Right kidney (tissue), 1 donor: ENCODE results near the gene PFN3.

ENCODE experiments used
- DNase-seq: peaks from one replicate; pipeline ENCODE4 v3.0.0-alpha.2; 2016

Gene PFN3

DNA sequence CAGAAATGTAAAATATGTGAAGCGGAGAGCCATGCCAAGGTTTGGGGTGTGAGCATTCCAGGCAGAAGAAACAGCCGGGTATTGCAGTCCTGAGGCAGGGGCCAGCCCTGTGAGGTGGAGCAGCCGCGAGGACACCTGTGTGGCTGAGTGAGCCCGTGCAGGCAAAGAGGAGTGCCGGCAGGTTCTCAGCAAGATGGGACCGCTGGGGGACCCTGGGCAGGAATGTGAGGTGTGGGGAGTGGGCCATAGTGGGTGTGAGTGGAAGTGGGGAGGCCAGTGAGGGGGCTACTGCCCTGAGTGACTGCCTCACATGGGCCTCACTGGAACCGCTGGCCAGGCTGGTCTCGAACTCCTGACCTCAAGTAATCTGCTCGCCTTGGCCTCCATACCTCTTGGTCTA lies 38.0 kb upstream of the PFN3 start:
- no peak for DNase-seq

DNA sequence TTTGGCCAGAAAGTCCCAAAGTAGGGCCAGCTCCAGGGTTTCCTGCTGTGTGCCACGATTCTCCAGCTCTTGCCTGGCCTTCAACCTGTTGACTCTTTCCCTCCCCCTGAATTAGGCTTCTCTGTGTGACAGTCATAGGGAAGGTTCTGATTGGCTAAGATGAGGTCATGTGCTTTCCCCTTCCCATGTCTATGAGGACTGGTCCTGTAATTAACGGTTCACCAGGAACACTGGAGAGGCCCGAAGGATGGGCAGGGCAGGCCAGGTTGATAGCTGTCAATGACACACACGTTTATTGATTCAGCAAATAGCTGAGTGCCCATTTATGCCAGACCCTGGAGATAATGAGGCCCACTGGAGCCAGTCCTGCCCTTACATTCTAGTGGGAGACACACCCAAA lies 37.2 kb upstream of the PFN3 start:
- no peak for DNase-seq

DNA sequence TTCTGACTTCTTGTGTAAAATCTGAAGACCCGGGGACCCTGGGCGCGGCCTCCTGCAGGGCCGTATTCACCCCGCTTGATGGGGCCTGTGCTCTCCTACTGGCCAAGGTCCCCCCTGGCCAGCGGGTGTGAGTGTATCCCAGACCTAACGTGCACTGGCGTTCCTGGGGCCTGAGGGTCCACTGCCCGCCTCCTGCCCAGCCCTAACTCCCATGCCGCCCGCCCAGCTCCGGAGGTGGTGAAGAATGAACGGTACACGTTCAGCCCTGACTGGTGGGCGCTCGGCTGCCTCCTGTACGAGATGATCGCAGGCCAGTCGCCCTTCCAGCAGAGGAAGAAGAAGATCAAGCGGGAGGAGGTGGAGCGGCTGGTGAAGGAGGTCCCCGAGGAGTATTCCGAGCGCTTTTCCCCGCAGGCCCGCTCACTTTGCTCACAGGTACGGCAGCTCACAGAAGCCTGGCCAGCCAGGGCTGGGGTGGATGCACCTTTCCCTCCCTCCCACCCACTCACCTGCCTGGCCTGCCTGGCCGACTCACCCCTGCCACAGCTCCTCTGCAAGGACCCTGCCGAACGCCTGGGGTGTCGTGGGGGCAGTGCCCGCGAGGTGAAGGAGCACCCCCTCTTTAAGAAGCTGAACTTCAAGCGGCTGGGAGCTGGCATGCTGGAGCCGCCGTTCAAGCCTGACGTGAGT lies 35.5 kb upstream of the PFN3 start:
- DNase-seq: no peak

DNA sequence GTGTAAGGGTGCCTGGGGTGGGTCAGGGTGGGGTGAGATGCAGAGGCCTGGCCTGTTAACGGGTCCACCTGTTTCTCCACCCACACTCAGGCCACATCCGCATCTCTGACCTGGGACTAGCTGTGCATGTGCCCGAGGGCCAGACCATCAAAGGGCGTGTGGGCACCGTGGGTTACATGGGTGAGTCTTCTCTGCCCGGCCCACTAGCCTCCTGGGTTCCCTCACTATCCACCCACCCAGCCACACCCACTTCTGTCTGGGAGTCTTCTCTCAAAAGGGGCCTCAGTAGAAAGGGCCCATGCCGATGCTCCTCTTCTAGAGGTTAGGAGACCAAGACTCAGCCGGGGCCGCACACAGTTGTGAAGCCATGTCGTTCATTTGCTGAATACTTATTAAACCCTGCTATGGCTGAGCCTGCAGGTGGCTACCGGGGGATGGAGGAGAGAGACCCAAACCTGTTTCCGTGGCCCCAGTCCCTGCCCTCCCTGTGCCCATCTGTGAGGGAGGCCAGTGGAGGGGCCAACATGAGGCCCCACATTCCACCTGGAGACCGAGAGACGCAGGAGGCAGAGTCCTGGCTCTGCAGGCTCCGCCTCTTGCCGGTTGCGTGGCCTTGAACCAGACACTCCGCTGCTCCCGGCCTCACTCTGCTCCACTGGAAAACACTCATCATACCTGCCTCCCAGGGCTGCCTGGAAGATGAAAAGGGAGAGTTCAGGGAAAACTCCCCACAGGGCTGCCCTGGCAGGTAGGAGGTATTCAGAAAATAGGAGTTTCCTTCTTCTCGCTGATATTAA lies 34.7 kb upstream of the PFN3 start:
- no peak for DNase-seq

DNA sequence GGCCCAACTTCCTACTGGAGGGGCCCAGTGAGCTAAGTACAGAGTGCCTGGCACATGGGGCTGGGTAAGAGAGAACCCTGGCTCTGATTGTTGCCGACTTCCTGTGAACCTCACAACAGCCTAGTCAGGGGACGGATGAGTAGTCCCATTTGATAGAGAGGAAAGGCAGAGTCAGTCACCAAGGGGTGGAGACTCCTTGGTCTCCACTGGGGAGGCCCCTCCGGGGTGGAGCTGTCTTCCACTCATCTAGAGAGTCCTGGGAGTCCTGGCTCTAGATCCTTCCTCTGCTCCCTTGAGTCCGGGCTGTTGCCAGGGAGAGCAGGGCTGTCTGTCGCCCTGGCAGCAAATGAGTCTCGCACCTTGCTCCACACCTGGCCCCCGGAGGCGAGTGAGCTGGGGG lies 34.0 kb upstream of the PFN3 start:
- DNase-seq: no peak

DNA sequence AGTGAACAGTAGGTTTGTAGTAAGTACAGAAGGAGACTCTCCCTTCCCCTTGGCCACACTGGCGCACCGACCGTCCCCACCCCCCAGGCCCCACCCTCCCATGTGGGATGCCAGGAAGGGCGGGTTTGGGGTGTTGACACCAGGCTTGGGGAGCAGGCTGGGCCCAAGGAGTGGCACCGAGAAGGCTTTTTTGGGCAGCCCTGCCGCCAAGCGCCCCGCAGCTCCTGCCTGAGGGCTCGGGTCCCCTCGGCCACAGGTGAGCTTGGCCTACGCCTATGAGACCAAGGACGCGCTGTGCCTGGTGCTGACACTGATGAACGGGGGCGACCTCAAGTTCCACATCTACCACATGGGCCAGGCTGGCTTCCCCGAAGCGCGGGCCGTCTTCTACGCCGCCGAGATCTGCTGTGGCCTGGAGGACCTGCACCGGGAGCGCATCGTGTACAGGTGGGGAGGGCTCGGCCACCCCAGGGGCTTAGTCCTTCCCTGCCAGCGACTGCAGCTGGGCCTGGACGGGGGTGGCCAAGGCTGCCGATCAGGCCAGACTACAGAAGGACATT lies 33.3 kb upstream of the PFN3 start:
- no peak for DNase-seq

DNA sequence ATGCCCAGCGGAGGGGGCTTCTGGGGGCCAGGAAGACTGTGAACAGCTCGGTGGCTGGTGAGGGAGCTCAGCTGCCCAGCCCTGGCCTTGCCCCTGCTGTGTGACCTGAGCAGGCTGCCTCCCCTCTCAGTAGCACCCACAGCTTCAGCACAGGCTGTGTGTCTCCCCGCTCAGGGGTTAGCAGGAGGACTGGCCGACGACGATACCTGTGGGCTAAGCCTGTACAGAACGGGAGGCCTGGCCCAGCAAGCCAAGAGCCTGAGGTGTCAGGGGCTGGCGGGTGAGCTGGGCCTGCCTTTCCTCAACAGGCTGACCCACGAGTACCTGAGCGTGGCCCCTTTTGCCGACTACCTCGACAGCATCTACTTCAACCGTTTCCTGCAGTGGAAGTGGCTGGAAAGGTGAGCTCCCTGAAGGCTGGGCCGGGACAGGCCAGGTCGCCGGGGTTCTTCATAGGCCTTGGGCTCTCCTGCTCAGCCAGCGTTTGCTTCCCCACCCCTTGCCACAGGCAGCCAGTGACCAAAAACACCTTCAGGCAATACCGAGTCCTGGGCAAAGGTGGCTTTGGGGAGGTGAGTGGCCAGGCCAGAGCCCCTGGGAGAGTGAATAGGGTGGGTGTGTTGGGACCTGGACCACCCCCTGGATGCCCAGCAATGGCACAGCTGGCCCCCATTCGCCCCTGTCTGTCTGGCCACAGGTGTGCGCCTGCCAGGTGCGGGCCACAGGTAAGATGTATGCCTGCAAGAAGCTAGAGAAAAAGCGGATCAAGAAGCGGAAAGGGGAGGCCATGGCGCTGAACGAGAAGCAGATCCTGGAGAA lies 32.6 kb upstream of the PFN3 start:
- DNase-seq: no peak

DNA sequence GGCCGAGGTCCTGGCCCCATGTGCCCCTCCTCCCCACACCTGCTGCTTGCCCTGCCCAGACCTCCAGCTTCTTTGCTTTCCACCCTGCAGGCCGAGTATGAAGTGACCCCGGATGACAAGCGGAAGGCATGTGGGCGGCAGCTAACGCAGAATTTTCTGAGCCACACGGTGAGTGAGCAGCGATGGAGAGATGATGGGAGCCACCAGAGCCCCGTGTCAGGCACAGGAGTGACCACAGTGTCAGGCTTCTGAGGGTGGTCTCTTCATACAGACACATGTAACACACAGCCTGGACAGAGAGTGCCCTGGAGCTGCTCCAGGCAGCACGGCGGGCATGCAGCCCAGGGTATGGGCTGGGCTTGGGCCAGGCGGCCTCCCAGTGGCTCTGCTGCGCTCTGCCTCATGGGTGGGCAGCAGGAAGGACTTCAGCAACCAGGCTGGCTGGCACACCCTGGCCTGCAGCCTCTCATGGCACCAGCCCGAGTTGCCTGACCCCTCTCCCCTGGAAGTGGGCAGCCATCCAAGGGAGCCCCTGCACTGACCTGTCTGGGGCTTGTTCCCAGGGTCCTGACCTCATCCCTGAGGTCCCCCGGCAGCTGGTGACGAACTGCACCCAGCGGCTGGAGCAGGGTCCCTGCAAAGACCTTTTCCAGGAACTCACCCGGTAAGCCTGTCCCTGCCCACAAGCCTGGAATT lies 31.8 kb upstream of the PFN3 start:
- DNase-seq: no peak

DNA sequence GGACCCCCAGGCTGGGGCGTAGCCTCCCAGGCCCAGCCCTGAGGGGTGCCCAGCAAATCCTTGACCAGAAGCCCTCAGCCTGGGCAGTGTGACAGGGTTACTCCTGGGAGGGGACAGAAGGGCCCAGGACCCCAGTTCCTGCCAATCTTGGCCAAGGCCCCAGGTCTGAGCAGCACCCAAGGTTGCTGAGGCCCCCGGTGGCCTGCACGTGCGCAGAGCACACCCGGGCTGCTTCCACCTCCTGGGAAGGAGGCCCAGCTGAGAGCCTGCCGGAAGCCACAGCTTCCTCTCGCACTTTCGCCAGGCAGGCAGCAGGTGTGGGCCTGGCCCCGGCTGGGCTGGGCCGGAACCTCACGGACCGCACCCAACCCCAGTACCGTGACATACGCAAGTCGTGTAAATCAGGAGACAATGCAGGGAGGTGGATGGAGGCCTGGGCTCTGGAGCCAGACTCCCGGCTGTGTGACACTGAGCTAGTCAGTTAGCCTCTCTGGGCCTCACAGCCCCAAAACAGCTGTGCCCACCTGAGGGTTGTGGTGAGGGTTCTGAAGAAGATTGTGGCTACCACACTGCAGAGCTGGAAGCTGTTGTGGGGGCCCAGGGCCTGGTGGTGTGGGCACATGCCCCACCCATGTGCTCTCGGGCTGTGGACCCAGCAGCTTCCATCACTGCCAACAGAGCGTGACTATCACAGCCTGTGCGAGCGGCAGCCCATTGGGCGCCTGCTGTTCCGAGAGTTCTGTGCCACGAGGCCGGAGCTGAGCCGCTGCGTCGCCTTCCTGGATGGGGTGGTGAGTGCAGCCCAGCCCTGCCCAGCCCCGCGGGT lies 31.1 kb upstream of the PFN3 start:
- no peak for DNase-seq

DNA sequence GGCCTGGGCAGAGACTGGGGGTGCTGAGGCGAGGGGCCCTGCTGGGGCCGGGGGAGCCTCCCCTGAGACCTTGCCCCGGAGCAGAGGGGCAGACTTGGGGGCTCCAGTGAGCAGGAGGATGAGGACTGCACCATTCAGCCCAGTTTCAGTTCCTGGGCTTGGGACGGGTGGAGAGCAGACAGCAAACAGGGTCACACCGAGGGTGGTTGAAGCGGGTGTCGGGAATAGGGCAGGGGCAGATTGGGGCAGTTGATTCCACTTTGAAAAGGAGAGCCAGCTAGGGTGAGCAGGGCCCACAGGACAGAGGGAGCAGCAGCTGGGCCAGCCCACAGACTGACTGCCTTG lies 30.5 kb upstream of the PFN3 start:
- no peak for DNase-seq

DNA sequence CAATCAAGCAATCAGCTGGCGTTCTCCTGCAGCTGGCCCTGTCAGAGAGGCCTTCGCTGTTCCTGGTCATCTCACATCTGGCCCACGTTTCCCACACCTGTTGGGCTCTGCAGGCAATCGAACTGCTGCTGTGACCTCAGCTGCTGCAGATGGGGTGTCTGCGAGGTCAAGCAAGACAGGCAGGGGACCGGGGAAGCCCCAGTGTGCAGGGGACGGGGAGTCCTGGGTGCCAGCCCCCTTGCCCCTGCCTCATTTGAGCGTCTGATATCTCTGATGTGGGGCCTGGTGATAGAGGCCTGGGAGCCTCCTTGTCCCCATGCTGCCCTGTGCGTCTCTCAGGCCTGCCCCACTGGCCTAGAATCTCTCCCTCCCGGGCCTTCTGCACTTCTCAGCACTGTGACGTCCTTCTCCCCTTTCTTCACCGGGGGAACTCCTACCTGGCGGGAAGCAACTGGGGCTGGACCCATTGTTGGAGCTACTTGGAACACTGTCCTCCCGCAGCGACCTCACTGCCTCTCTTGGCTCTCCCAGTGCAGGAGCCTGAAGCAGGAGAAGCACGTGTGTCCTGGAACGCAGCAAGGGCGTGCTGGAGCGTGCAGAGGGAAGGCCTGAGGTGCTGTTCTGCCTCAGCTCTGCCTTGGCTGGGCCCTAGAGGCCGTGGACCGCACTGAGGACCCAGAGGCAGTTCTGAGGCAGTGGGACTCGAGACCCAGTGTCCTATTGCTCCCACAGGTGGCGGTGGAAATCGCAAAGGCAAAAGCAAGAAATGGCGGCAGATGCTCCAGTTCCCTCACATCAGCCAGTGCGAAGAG lies 29.9 kb upstream of the PFN3 start:
- DNase-seq: no peak

DNA sequence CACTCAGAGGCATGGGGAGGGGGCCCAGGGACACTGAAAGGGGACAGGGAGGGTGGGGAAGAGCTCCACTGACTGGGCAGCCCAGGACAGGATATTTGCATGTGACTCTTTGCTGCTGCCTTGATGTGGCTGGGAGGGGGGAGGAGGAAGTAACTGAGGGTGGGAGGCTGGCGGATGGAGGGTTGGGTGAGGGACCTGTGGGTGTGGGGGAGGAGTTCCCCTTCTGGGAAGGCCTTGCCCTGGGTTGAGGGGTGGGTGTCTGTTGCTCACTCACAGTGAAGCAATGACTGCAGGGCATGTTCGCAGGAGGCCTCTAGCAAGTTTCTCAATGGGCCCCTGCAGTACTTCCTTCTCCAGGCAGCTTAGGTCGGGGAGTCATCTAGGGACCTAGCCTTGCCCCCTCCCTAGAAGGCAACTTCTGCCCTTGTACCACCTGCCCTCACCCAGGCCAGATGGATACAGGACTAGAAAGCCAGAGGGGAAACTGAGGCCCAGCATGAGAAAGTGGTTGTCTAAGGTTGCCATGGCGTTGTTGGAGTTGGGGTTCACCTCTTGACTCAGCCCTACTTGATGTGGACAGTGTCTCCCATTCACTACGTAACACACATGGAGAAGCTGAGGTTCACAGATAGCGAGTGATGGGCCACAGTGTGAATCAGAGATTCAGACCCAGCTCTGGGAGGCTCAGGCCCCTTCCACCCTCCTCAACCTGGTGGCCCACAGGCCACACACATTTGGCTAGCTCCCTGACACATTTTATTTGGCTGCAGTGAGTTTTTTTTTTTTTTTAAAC lies 29.0 kb upstream of the PFN3 start:
- no peak for DNase-seq

DNA sequence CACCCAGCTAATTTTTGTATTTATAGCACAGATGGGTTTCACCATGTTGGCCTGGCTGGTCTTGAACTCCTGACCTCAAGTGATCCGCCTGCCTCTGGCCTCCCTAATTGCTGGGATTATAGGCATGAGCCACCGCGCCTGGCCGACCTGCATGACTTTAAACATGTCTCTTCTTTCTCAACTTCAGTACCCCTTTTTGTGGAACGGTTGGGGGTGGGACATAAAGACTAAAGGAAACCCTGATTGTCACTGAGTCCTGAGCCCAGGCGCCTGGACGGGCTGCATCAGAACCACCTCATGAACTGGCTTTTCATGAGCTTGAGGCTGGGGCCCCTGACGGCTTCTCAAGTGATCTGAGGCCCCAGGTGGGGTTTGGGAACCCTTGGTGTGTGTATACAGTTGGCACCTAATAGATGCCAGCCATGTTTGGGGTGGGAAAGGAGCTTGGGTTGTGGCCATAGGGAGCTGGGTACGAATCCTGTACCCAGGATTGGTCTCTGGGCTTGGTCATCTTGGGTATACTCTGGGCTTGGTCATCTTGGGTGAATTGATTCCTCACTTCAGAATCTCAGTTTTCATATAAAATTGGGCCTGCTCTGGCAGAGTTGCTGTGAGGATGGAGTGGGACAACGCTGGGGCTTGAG lies 28.2 kb upstream of the PFN3 start:
- no peak for DNase-seq

DNA sequence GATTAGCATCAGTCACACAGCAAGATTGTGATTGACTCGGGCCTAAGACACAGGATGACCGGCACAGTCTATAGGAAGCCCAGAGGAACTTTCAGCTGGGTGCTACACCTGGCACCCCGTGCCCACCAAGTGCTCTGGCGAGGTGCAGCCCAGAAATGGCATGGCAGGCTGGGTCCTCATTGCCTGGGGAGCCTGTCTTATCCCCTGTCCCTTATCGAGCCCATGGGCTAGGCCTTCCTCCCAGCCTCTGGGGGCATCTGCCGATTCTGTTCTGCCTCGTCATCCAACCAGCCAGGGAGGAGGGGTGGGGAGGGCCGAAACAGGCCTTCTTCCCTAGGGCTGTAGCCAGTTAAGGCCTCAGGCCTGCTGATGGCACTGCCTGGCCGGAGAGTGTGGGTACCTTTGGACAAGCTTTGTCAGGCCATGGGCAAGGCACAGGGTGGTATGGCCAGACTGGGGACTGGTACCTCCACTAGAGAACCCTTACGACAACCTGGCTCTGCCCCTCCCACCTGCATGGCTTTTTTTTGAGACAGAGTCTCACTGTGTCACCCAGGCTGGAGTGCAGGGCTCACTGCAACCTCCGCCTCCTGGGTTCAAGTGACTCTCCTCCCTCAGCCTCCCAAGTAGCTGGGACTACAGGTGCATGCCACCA lies 27.6 kb upstream of the PFN3 start:
- no peak for DNase-seq

DNA sequence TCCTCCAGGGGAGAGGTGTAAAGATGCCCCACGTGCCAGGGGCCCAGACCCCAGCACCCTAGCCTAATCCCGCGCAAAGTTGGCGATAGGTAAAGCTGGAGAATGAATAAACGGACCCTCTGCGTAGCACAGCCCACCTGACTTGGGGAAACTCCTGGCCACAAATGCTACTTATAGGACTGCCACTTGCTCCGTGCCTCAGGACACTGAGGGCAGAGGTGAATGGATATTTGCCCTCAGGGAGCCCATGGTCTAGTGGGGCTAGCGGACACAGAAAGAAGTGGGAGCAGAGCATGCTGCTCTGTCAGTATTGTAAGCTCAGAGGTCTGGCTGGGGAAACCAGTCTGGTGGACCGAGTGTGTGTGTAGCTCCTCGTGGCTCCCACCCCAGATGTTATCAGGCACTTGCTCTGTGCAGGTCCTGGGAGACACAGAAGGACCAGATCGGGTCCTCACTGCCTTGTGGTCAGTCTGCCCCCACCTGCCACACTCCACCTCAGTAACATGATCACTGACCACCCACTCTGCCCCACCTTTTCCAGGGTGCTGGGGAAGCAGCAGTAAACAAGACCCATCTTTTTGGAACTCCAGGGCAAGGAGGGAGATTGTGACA lies 26.9 kb upstream of the PFN3 start:
- no peak for DNase-seq

DNA sequence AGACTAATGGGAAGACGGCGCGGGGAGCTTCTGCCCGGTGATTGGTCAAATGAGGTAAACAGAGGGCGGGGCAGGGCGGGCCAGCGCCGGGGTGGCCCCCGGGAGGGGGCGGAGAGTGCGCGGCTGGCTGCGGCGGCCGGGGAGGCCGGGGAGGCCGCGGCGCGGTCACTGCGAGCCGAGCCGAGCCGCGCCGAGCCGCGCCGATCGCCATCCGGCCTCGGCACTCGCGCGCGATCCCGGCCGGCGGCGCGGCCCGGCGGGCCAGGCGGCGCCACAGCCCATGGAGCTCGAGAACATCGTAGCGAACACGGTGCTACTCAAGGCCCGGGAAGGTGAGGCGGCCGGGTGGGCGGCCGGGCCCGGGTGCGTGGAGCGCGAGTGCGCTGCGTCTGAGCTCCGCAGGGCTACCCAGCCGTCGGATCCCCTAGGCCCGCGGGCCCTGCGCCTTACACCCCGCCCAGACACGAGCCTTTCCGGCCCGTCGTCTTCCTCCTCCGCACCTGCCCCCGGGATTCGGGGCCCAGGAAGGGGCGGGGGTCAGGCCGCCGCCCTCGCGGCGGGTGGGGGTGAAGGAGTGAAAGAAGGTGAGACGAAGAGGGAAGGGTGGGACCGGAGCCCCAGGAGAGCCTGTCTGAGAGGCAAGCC lies 26.2 kb upstream of the PFN3 start, which contains the start of gene GRK6:
TSS of gene GRK6 (plus strand) at position 111 of the 645 bp plus-strand sequence. CDS start at position 281, 170 bp downstream.
- DNase-seq: peak; percentile 73

DNA sequence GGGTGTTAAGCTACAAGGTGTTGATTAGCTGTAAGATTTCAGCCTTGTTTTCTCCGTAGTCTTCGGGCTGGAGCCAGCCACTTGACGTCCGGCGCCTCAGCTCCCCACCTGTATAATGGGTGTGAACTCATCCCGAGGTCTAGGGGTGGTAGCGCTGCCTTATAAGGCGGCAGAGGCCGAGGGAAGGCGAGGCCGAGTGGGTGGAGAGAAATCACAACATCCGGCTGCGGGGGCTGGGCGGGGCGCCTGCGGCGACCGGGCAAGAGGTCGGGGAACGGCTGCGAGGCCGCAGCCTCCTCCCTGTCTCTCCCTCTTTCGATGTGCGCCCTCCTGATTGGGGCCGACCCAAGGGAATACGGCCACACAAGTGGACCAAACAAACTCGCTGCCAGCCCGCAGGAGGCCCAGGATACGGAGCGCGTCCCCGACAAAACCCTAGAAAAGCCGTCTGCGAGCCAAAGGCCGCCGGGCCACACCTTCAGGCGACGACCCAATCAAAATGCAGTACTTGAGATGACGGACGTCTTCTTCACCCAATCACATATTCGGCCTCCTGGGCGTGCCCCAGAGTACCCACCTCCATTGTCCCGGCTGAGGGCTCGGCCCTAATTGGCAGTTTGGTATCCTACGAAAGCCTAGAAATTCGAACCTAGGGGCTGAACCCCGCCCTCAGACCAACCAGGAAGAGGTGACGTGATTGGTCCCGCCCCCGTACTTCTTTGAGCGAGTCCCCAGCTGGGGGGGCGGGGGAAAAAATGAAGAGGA lies 25.5 kb upstream of the PFN3 start:
- DNase-seq: peak; percentile 99
